GM12878 (cell line): Measurements from ENCODE around the gene PLCG2. TPM values are rescaled to one million over a fixed set of nuclear protein-coding genes. Genes with fewer than 3 reads are reported as not detected.

ENCODE experiments used
- BCLAF1 ChIP-seq: fragments of 450-650 bp; IDR thresholded peaks from 2 replicates; pipeline ENCODE4 v1.6.1; 2017; ENCODE audit warnings: antibody characterized with exemption, mild to moderate bottlenecking, moderate library complexity
- CREB1 ChIP-seq: IDR thresholded peaks from 2 replicates; pipeline ENCODE4 v1.6.1; 2012; ENCODE audit warnings: low read depth, mild to moderate bottlenecking, inconsistent platforms
- EGR1 ChIP-seq, 2 experiments: IDR thresholded peaks; 1 replicate in 1 of 2; 2 replicates in 1 of 2; pipeline ENCODE4 v1.6.1; 2011 to 2012; ENCODE audit warnings: low read depth in 2 of 2, low read length in 2 of 2, borderline replicate concordance in 1 of 2, mild to moderate bottlenecking in 1 of 2, moderate library complexity in 1 of 2
- STAT1 ChIP-seq: fragments of 450-650 bp; conservative IDR thresholded peaks from 2 replicates; pipeline ENCODE4 v1.6.1; 2014; ENCODE audit warnings: antibody characterized with exemption, mild to moderate bottlenecking
- YY1 ChIP-seq: IDR thresholded peaks from 2 replicates; pipeline ENCODE4 v1.6.1; 2011; ENCODE audit warnings: low read depth, mild to moderate bottlenecking, low read length
- ZBTB4 ChIP-seq: fragments of 450-650 bp; formaldehyde crosslinking; IDR thresholded peaks from 2 replicates; pipeline ENCODE4 v1.4.0; 2022; ENCODE audit warnings: mild to moderate bottlenecking, moderate library complexity
- ZNF592 ChIP-seq: fragments of 450-650 bp; IDR thresholded peaks from 2 replicates; pipeline ENCODE4 v1.6.1; 2017; ENCODE audit warnings: mild to moderate bottlenecking, moderate library complexity
- polyA plus RNA-seq, 11 experiments: library from polyadenylated mRNA; depleted of rRNA in 4 of 11; unstranded in 6 of 11; stranded (reverse) in 5 of 11; fragments of >200 nt; fragmentation: Nextera tagmentation in 4 of 11; fragmentation: Illumina TruSeq in 1 of 11; extraction: Ambion mirVana in 4 of 11; extraction: Trizol in 1 of 11; gene quantifications; 1 replicate in 1 of 11; 2 replicates in 10 of 11; pipeline versions ENCODE4 v1.2.1 to v1.2.3, GENCODE V29; 2011 to 2016; ENCODE audit warnings: inconsistent platforms in 2 of 11, missing spikeins in 2 of 11, low read depth in 1 of 11
- total RNA-seq, 4 experiments: library from RNA; depleted of rRNA in 3 of 4; stranded (reverse); fragments of >200 nt in 3 of 4; fragmentation: Illumina TruSeq in 1 of 4; extraction: Trizol in 1 of 4; gene quantifications; 2 replicates each; pipeline versions ENCODE4 v1.2.1 to v1.2.3, GENCODE V29; 2013 to 2021

PLCG2 gene
- total and polyA plus RNA-seq, 10 of the 15 experiments (the other 5 are each of a cell fraction or from before 2014, with no cell fraction given) = 47.6 to 256 (median 149) TPM

- peak in 1 of 2 experiments; percentile 57; a peak in 1 of 3 replicates for TF ChIP-seq EGR1 (IDR thresholded peaks at IDR 0.05; ENCODE audit: borderline replicate concordance in 1 of 2, low read depth in 2 of 2, low read length in 2 of 2)
- no peak for TF ChIP-seq ZBTB4 (CRISPR knock-in tag)
- peak; percentile 41; the same call in 1 of the 2 replicates for TF ChIP-seq CREB1
- TF ChIP-seq BCLAF1 = no peak
- peak; percentile 28; the same call in 1 of the 2 replicates for TF ChIP-seq ZNF592
- peak; percentile 48; the same call in 1 of the 2 replicates for TF ChIP-seq STAT1
- peak; percentile 79 for TF ChIP-seq YY1
Measured at GRCh38 chr16:81737885-81738536, 41.1 kb upstream of the PLCG2 start (continued).
